HG03432 (cell line): ENCODE data around the gene PFDN6.
"Not testable (repeated sequence)": the region's sequence is repeated elsewhere in the genome, so short reads cannot be mapped to it uniquely, and the experiment has no call there.

Experiments
- ATAC-seq: cut with Tn5 transposase; IDR thresholded peaks from one replicate; pipeline ENCODE4 v1.9.1; 2021; ENCODE audit warnings: mild to moderate bottlenecking, moderate library complexity; ENCODE audit not compliant: unreplicated experiment

The PFDN6 gene

DNA sequence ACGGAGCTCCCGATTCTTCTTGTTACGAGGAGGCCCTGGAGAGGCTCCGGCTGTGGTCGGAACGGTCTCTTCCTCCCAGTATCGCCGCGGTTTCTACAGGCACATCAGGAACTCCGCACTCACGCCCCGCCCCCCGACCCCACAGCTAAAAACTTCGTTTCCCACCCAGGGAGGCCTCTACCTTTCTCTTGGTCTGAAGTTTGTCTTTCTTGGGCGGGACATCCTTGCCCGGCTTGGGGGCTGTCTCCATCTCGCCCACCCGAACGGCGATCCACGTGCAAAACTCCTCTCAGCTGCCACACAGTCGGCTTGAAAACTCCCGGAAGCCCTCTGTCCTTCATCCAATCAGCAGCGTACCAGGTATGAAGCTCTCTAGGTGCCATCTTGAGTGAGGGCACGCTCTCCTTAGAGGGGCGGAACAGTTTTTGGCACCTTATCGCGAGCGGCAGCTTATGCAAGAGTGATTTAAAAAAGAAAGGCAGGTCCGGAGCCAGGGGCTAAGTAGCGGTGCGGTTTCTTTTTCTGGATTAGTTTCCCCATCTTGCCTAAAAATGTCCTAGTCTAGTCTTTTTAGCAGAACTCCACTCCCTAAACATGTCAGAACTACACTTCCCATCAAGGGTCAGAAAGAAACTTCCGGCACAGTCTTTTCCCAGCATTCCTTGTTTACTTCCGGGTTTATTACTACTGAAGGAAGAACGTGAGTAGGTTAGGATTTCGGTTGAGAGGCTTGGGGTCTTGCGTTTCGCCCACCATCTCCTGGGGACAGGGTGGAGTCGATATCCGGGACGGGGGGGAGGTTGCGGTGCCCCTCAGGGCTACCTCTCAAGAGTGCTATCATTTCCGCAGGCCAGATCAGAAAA lies at the start of gene PFDN6, which contains the start of gene WDR46:
PFDN6 (plus strand) TSS at position 681 of the 863 bp plus-strand sequence. CDS start 256 bp downstream, outside the sequence.
WDR46 (minus strand) TSS at position 319 of the 863 bp plus-strand sequence; CDS start at position 250, 69 bp downstream.
- ATAC-seq = peak; percentile 84

- no peak for ATAC-seq
Observed at GRCh38 chr6:33241968-33242367, 47.4 kb upstream of the PFDN6 start.

DNA sequence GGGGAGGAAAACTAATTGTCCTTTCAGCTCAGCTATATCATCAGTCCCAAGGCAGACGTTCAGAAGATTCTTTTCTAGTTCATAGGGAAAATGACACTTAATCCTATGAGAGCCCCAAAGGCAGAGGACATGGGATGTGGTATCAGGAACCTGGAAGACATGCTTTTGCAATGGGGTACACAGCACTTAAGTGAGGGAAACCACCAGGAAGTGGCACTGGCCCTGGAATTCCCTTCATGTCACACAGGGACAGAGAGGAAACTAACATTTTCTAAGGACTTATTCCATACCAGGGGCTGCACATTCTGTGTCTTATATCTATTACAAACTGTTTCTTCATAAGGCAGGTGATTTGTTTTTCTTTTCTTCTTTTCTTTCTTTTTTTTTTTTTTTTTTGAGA lies 45.9 kb upstream of the PFDN6 start:
- ATAC-seq = no peak

- ATAC-seq = peak; percentile 38
Observed at GRCh38 chr6:33247977-33248642, 41.3 kb upstream of the PFDN6 start.

- ATAC-seq = peak; percentile 1
Observed at GRCh38 chr6:33248643-33248931, 40.8 kb upstream of the PFDN6 start.

GRCh38 chr6:33248932-33249731 lies 40.3 kb upstream of the PFDN6 start:
- ATAC-seq = peak; percentile 88

GRCh38 chr6:33249732-33250630 lies 39.4 kb upstream of the PFDN6 start:
- peak; percentile 1 for ATAC-seq

DNA sequence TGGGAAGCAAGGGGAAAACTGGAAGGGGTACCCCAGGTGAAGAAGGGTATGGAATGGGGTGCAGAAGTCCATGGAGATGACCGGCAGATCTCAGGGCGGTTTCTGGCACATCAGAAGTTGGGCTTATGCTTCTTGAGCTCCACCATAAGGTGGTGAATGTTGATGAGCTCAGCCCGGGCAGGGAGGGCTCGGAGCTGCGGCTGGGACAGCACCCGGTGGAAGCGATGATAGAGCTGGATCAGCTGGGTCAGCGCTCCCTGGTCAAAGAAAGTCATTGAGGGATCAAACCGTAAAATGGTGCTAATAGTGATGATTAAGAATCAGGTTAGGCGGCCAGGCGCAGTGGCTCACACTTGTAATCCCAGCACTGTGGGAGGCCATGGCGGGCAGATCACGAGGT lies 38.7 kb upstream of the PFDN6 start:
- ATAC-seq = no peak

GRCh38 chr6:33251395-33252012 lies 37.9 kb upstream of the PFDN6 start:
- no peak for ATAC-seq

GRCh38 chr6:33252759-33253158 lies 36.6 kb upstream of the PFDN6 start:
- ATAC-seq = no peak

DNA sequence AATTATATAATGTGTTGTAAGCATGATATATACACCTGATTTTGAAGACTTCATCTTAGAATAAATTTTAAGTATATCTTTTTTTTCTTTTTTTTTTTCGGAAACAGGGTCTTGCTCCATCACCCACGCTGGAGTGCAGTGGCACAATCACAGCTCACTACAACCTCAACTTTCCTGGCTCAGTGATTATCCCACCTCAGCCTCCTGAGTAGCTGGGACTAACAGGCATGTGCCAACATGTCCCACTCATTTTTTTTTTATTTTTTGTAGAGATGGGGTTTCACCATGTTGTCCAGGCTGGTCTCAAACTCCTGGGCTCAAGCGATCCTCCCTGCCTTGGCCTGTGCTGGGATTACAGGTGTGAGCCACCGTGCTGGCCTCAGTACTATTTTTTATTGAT lies 34.8 kb upstream of the PFDN6 start:
- ATAC-seq = no peak

- no peak for ATAC-seq
Observed at GRCh38 chr6:33259032-33259431, 30.4 kb upstream of the PFDN6 start.

- ATAC-seq = not testable (repeated sequence)
Observed at GRCh38 chr6:33262490-33262889, 26.9 kb upstream of the PFDN6 start.

DNA sequence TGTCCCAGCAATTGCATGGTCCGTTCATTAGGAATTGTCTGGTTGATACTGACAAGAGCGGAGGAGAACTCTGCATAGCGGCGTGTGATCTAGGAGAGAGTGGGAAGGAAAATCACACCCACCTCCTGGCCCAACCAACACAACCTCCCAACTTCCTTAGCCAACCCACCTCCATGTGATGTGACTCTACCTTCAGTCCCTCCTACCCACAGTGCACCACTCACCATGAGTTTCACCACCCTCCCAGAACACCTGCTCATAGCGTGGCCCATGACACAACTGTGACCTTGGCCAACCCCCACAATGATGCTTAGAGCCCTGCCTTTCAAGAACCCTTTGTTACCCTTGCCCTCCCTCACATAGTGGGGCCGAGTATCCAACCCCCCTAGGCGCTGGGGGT lies 25.4 kb upstream of the PFDN6 start:
- no peak for ATAC-seq

DNA sequence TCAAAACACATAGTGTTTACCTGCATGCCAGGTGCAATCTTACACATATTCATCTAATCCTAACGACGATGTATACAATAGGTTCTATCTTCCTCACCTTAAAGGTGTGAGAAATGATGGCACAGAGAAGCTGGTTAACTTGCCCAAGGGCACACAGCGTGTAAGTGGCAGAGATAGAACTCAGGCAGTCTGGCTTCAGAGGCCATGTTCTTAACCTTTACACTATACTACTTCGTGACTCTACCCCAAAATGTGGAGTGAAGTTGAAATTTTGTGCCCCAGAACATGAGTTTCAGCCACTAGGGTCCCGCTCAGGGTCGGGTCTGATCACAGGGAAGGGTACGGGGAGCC lies 18.3 kb upstream of the PFDN6 start:
- ATAC-seq = peak; percentile 4

GRCh38 chr6:33271468-33272274 lies 17.7 kb upstream of the PFDN6 start, which contains the start of the genes RPS18 and VPS52:
Gene RPS18 (plus strand): TSS chr6:33272075. CDS start chr6:33272120, 45 bp downstream.
Gene VPS52 (minus strand): TSS chr6:33271876. CDS start chr6:33271675, 201 bp downstream.
- ATAC-seq = peak; percentile 82

DNA sequence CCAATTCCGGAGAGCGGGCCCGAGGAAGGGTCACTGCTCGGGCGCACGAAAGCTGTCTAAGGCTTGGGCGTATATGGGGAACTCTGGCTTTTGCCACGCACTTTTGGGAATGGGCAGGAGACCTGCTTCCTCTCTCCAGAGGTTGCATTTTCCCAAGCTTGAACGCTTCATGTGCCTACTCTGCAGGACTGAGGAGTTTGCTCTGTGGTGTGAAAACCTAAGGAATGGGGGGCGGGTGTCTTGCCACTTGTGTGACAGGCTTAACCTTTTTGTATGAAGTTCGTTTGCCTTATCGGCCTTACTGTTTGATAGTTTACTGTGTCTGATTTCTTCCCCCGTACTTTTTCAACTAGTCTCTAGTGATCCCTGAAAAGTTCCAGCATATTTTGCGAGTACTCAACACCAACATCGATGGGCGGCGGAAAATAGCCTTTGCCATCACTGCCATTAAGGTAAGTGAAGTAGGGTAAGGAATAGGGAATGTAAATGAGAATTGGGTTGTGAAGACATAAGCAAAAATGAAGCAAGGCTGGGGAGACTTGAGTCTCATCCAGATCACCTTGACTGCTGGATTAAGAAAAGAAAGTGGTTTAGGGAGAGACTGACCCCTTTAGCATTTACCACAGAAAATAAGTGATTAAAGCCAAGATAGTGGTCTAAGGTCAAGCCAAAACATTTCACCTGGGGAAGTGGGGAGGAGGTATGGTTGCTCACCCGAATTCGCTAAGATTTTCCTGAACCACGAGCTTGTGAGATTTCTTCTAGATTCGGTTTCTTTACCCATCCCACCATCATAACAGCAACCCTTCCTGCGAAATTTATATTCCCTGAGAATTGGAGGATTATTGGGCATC lies 16.9 kb upstream of the PFDN6 start:
- peak; percentile 16 for ATAC-seq
